Measurements from ENCODE around the gene LPP. TPM values are rescaled to one million over a fixed set of nuclear protein-coding genes. Genes with fewer than 3 reads are reported as not detected.

Gene LPP
- total RNA-seq, 1 donor from 2014 or later: 96.7 TPM

DNA sequence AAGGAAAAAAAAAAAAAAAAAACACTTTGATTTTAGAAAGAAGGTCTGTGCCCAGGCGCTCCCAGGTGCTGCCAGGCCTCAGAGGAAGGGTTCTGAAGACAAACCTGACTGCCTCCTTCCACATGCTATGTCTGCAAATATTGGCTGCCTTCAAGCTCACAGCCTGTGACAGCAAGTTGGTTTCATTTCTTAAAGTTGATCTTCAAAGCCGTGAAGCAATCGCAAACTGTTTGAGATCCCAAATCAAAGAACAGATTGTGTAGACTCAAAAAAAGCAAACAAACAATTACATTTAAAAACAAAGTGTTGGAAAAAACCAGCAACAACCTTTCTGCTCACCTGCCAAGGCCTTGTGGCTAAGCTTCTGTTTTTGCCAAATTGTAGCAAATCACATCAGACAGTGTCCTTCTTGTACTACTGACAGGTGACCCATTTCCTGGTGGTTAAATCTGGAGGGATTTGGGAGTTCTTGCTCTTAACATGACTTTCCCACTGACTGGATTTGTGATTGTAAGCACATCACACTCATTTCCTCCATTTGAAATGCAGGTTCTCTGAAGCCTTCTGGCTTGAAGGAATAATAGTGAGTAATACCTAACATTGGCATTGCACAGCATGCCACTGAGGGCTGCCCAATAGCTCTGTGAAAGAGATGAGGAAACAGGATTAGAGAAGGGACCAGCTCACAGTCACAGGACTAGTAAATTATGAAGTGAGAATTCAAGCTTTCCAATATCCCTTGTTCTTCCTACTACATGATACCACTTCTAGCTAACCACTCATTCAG lies 502.4 kb downstream of the LPP start:
- Mint-ChIP-seq H3K9me3 (no peaks in the 10 kb centered on the region), H3K4me3 (no peak overlapping the region), H3K4me1 (ENCODE audit: unreplicated experiment) (no peaks in the 10 kb centered on the region), H3K36me3 (peaks cover 6% of the 10 kb centered on the region), H3K27me3 (no peaks in the 10 kb centered on the region), H3K27ac (no peak overlapping the region)
- no peak for TF ChIP-seq CTCF (conservative IDR thresholded peaks at IDR 0.05)
- DNase-seq (ENCODE audit: extremely low spot score, unreplicated experiment): no peak

DNA sequence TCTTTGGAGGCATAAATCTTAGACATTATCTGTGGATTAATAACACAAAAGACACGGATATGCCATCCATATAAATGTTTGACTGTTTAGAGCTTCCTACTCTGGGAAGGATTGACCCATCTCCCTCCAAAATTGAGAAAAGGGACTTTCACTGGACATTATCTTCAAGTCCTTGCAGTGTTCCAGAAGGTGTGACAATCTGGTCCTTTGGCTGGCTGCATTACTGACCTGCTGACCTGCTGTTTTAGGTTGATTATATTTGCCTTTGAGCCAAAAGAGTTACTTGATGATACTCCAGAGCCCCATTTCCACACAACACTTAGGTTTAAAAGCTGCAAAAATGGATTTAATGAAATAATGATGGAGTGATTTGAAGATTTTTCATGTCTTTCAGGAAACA lies 504.6 kb downstream of the LPP start:
- Mint-ChIP-seq H3K27ac (no peak overlapping the region), H3K9me3 (no peaks in the 10 kb centered on the region), H3K27me3 (no peaks in the 10 kb centered on the region), H3K4me3 (no peak overlapping the region), H3K36me3 (no peaks in the 10 kb centered on the region), H3K4me1 (ENCODE audit: unreplicated experiment) (peaks cover 5% of the 10 kb centered on the region)
- DNase-seq (ENCODE audit: extremely low spot score, unreplicated experiment): no peak
- no peak for TF ChIP-seq CTCF (conservative IDR thresholded peaks at IDR 0.05)

- H3K36me3 Mint-ChIP-seq: no peaks in the 10 kb centered on the region
- no peak overlapping the region for H3K27ac Mint-ChIP-seq
- no peaks in the 10 kb centered on the region for H3K9me3 Mint-ChIP-seq
- DNase-seq (ENCODE audit: extremely low spot score, unreplicated experiment): no peak
- H3K4me3 Mint-ChIP-seq: no peak overlapping the region
- no peak for TF ChIP-seq CTCF (conservative IDR thresholded peaks at IDR 0.05)
- H3K27me3 Mint-ChIP-seq: no peaks in the 10 kb centered on the region
- peaks cover 5% of the 10 kb centered on the region for H3K4me1 Mint-ChIP-seq (ENCODE audit: unreplicated experiment)
These were observed 505.6 kb downstream of the LPP start for GRCh38 chr3:188659449-188660090.

- Mint-ChIP-seq H3K4me3 (no peak overlapping the region), H3K4me1 (ENCODE audit: unreplicated experiment) (peaks cover 5% of the 10 kb centered on the region), H3K27me3 (no peaks in the 10 kb centered on the region), H3K9me3 (no peaks in the 10 kb centered on the region), H3K36me3 (no peaks in the 10 kb centered on the region), H3K27ac (no peak overlapping the region)
- TF ChIP-seq CTCF (conservative IDR thresholded peaks at IDR 0.05): no peak
- no peak for DNase-seq (ENCODE audit: extremely low spot score, unreplicated experiment)
These were observed 506.5 kb downstream of the LPP start for GRCh38 chr3:188660415-188660814.

- H3K36me3 Mint-ChIP-seq: no peaks in the 10 kb centered on the region
- no peak overlapping the region for H3K27ac Mint-ChIP-seq
- no peak overlapping the region for H3K4me3 Mint-ChIP-seq
- DNase-seq (ENCODE audit: extremely low spot score, unreplicated experiment): no peak
- H3K9me3 Mint-ChIP-seq: no peaks in the 10 kb centered on the region
- TF ChIP-seq CTCF (conservative IDR thresholded peaks at IDR 0.05): no peak
- H3K4me1 Mint-ChIP-seq (ENCODE audit: unreplicated experiment): peaks cover 5% of the 10 kb centered on the region
- no peaks in the 10 kb centered on the region for H3K27me3 Mint-ChIP-seq
These were observed 507.8 kb downstream of the LPP start for GRCh38 chr3:188661806-188662205.

Data from type B pancreatic cell (in vitro differentiated cells).